ENCODE data around the gene ATXN7L1. TPM values are rescaled to one million over a fixed set of nuclear protein-coding genes. Genes with fewer than 3 reads are reported as not detected.

ATXN7L1 gene
- total and polyA plus RNA-seq, 2 of the 8 experiments (the other 6 are each of a cell fraction or from before 2014, with no cell fraction given) = 14.3 to 34.0 TPM

DNA sequence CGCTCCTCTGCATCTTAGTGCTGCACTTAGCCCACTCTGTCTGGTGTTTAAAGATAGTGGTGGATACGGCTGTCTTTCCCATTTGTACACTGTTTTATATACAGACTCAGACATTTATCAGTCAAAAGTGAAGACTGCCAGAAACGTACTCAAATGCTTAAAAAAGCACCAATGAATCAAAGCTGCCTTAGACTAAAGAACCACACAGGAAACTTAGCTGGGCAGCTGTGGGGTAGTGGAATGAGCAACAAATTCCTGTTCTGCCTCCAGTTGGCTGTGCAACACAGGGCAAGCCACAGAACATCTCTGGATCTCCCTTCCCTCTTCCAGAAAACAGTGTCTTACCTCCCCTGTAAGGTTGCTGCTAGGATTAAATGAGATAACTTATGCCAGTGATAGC lies 76.0 kb downstream of the ATXN7L1 start:
- no peak overlapping the region for H4K91ac ChIP-seq (replicated peaks; ENCODE audit: insufficient read length, low read length)
- no peak for DNase-seq (ENCODE audit: low read depth in 1 of 2, low spot score in 2 of 2)
- no peak overlapping the region for H2AK5ac ChIP-seq (ENCODE audit: low read depth, low read length)
- H2BK15ac ChIP-seq (ENCODE audit: low read length) = no peak overlapping the region
- H3K23ac ChIP-seq (ENCODE audit: insufficient read length) = no peak overlapping the region
- no peaks in the 10 kb centered on the region for H3K79me2 ChIP-seq (ENCODE audit: control insufficient read depth in 1 of 2, insufficient read depth in 2 of 2, low read length in 2 of 2)
- no peaks in the 10 kb centered on the region for H3K27me3 ChIP-seq (replicated peaks in 1 of 4; ENCODE audit: control insufficient read depth in 3 of 4, extremely low read depth in 1 of 4, insufficient read depth in 3 of 4, low read length in 3 of 4)
- H3K18ac ChIP-seq (ENCODE audit: extremely low read depth, low read length) = no peak overlapping the region
- H3K23me2 ChIP-seq (ENCODE audit: low read depth, low read length) = no peaks in the 10 kb centered on the region
- 83% methylated on average over 3 of the region's 3 CpGs; no CpG with 5 or more reads in 1 of the 2 experiments for WGBS, 2 experiments (ENCODE audit: extremely low coverage in 1 of 2, insufficient coverage in 1 of 2, insufficient read length in 1 of 2, insufficient replicate concordance in 2 of 2, low coverage in 1 of 2, low lambda C conversion rate in 2 of 2, missing lambda C conversion rate in 1 of 2)
- no peak overlapping the region for H2BK5ac ChIP-seq (ENCODE audit: low read depth, low read length)
- no peaks in the 10 kb centered on the region for H3K79me1 ChIP-seq (ENCODE audit: low read depth, low read length)
- H3K9ac ChIP-seq (replicated peaks in 1 of 4; ENCODE audit: extremely low read depth in 1 of 4, low read depth in 3 of 4, low read length in 3 of 4) = no peak overlapping the region
- TF ChIP-seq EZH2 (IDR thresholded peaks at IDR 0.05; ENCODE audit: low read depth, low read length, severe bottlenecking) (no peak), TBP (IDR thresholded peaks at IDR 0.05; ENCODE audit: low read depth, low read length) (no peak), HDAC6 (IDR thresholded peaks at IDR 0.05; ENCODE audit: low read depth, low read length) (no peak), EGR1 (IDR thresholded peaks at IDR 0.05; ENCODE audit: borderline replicate concordance, low read depth, low read length) (no peak), SIN3A (conservative IDR thresholded peaks at IDR 0.05 in 1 of 2, IDR thresholded peaks at IDR 0.05 in 1 of 2; ENCODE audit: low read depth in 1 of 2, low read length in 2 of 2) (no peak), KDM1A (IDR thresholded peaks at IDR 0.05; ENCODE audit: borderline replicate concordance, low read length) (no peak), RXRA (IDR thresholded peaks at IDR 0.05; ENCODE audit: insufficient read depth, low read depth, low read length) (no peak), SRF (IDR thresholded peaks at IDR 0.05; ENCODE audit: low read depth, low read length) (no peak), CREB1 (IDR thresholded peaks at IDR 0.05) (no peak), NRF1 (IDR thresholded peaks at IDR 0.05; ENCODE audit: low read depth, low read length) (no peak)
- TF ChIP-seq, protein P1, sequence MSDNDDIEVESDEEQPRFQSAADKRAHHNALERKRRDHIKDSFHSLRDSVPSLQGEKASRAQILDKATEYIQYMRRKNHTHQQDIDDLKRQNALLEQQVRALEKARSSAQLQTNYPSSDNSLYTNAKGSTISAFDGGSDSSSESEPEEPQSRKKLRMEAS (IDR thresholded peaks at IDR 0.05) = no peak
- no peak overlapping the region for H2AFZ ChIP-seq (ENCODE audit: low read length)
- no peak overlapping the region for H3K4me3 ChIP-seq (ENCODE audit: extremely low read depth in 1 of 4, insufficient read depth in 2 of 4, low read depth in 3 of 4, low read length in 4 of 4)
- no peak overlapping the region for H2BK20ac ChIP-seq (ENCODE audit: low read length)
- no peak overlapping the region for H3K14ac ChIP-seq (ENCODE audit: insufficient read length)
- peaks cover 12 to 15% of the 10 kb centered on the region in 2 experiments for H4K20me1 ChIP-seq (replicated peaks in 1 of 2; ENCODE audit: control insufficient read depth in 1 of 2, insufficient read depth in 2 of 2, low read length in 2 of 2)
- no peak for FAIRE-seq
- POLR2A ChIA-PET (ENCODE audit: partially characterized antibody) = interaction anchor here (0.8 to 1.6 kb wide), 2 partner anchors 12 to 34 kb away, joined by 3 to 4 read pairs; no protein-coding TSS in a partner anchor
- H3K9me3 ChIP-seq (ENCODE audit: insufficient read depth in 2 of 2, low read depth in 1 of 2, low read length in 1 of 2) = no peaks in the 10 kb centered on the region
- no peak overlapping the region for H4K8ac ChIP-seq (ENCODE audit: extremely low read depth, insufficient read depth, low read length)
- no peak overlapping the region for H2BK120ac ChIP-seq (replicated peaks; ENCODE audit: low read depth, low read length)
- no peak overlapping the region for H3K4me2 ChIP-seq (ENCODE audit: insufficient read depth in 1 of 2, low read depth in 2 of 2, low read length in 2 of 2)
- no peak overlapping the region for H4K5ac ChIP-seq (ENCODE audit: insufficient read length, low read depth, low read length)
- H3K27ac ChIP-seq (ENCODE audit: low read depth, low read length) = no peak overlapping the region
- H3K4ac ChIP-seq (replicated peaks; ENCODE audit: insufficient read length, low read depth, low read length) = no peak overlapping the region
- no peaks in the 10 kb centered on the region for H3K36me3 ChIP-seq (ENCODE audit: control insufficient read depth in 2 of 4, insufficient read depth in 4 of 4, low read length in 3 of 4)
- peaks cover 4 to 17% (median 10%) of the 10 kb centered on the region in 4 experiments; a peak in 6 of 7 replicates for H3K4me1 ChIP-seq (replicated peaks in 1 of 4; ENCODE audit: control insufficient read depth in 3 of 4, insufficient read depth in 4 of 4, low read length in 3 of 4)
- CTCF ChIA-PET (ENCODE audit: partially characterized antibody) = interaction anchor here (0.7 to 9.3 kb wide), 5 partner anchors 18 to 146 kb away, joined by 3 to 107 read pairs (median 4); no protein-coding TSS in a partner anchor
- no peak overlapping the region for H2BK12ac ChIP-seq (ENCODE audit: low read depth, low read length)
- H3K56ac ChIP-seq (replicated peaks; ENCODE audit: insufficient read length, low read depth, low read length) = no peak overlapping the region

Data from H1 (cell line).